Prostate gland (tissue), 2 donors: Measurements from ENCODE around the gene BCL2L14.

Experiments used
- CTCF ChIP-seq, 4 experiments: fragments of 200-600 bp in 2 of 4; fragments of 450-650 bp in 2 of 4; sonication (generic) in 2 of 4; IDR thresholded peaks; 1 replicate in 3 of 4; 2 replicates in 1 of 4; pipeline ENCODE4 v1.5.1; 2016 to 2019; ENCODE audit warnings: antibody characterized with exemption in 4 of 4, mild to moderate bottlenecking in 2 of 4, moderate library complexity in 2 of 4
- POLR2A ChIP-seq: fragments of 450-650 bp; IDR thresholded peaks from one replicate; pipeline ENCODE4 v1.6.1; 2016; ENCODE audit warnings: antibody characterized with exemption, mild to moderate bottlenecking
- POLR2AphosphoS5 ChIP-seq: sonication (generic); formaldehyde crosslinking; IDR thresholded peaks from one replicate; pipeline ENCODE4 v1.6.1; 2017; ENCODE audit warnings: antibody characterized with exemption

DNA sequence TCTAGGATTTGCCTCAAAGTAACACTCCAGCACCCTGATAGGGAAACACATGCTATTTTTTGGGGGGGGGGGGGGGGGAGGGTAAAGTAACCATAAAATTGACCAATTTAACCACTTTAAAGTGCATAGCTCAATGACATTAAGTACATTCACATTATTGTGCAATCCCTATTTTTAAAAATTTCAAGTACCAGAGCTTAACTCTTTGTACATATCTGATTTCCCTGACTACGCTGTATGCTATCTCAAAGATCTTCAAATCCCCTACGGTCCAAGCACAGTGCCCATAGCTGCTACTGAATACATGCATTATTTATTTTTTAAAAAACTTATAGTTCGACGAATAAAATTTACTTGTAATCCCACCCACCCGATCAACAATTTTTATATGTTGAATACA is 63.0 kb downstream of the BCL2L14 start:
- TF ChIP-seq CTCF (IDR thresholded peaks at IDR 0.05) = no peak
- TF ChIP-seq POLR2AphosphoS5 = no peak
- TF ChIP-seq POLR2A = no peak
